Posterior vena cava (tissue), 2 donors: Measurements from ENCODE around the gene ATG5. TPM values are rescaled to one million over a fixed set of nuclear protein-coding genes. Genes with fewer than 3 reads are reported as not detected.

Experiments used
- DNase-seq: peaks from one replicate; pipeline ENCODE4 v3.0.0-alpha.2; 2020; ENCODE audit warnings: low spot score
- intact Hi-C, 2 donors: fragments of 100-400 bp; cut with DNase I; formaldehyde crosslinking; loops; one replicate each; pipeline versions ENCODE4 v1.14.1 to v1.14.2; 2022 to 2023
- total RNA-seq, 2 donors: library from RNA; stranded (reverse); fragmentation: NEBNext Ultra II Directional; extraction: Animal tissue kit (Norgen Biotek cat#: 25700); gene quantifications; one replicate each; pipeline ENCODE4 v1.2.1, GENCODE V29; 2021
- donor health status: DM: yes; HTN: yes; CAD: no.
- donor health status: DM: yes; HTN: yes; CAD: no.

ATG5 gene
- total RNA-seq, 2 donors from 2014 or later: 28.2 to 29.4 TPM

- DNase-seq: no peak
Observed at GRCh38 chr6:106318061-106318460, 7.5 kb downstream of the ATG5 start.

GRCh38 chr6:106316375-106316766 is 9.2 kb downstream of the ATG5 start:
- intact Hi-C loops: loop anchor here in 1 of 2 donors (10.0 kb wide), 1 partner anchor 832 kb away; no protein-coding TSS in a partner anchor
- no peak for DNase-seq

More at GRCh38 chr6:106318061-106318460, 7.5 kb downstream of the ATG5 start:
- intact Hi-C loops: loop anchor here in 1 of 2 donors (10.0 kb wide), 1 partner anchor 833 kb away; no protein-coding TSS in a partner anchor

- intact Hi-C loops: loop anchor here in 1 of 2 donors (10.0 kb wide), 1 partner anchor 831 kb away; no protein-coding TSS in a partner anchor
- no peak for DNase-seq
Observed at GRCh38 chr6:106315765-106316374, 9.7 kb downstream of the ATG5 start.

- intact Hi-C loops: loop anchor here (10.0 kb wide), 2 partner anchors 195 to 825 kb away; no protein-coding TSS in a partner anchor
- DNase-seq: no peak
Observed at GRCh38 chr6:106309766-106310373, 15.7 kb downstream of the ATG5 start.

- no peak for DNase-seq
- intact Hi-C loops: loop anchor here in 1 of 2 donors (10.0 kb wide), 1 partner anchor 194 kb away; no protein-coding TSS in a partner anchor
Observed at GRCh38 chr6:106308985-106309384, 16.6 kb downstream of the ATG5 start.

- intact Hi-C loops: loop anchor here in 1 of 2 donors (10.0 kb wide), 1 partner anchor 191 kb away; no protein-coding TSS in a partner anchor
- no peak for DNase-seq
Observed at GRCh38 chr6:106305740-106306139, 19.8 kb downstream of the ATG5 start.

- intact Hi-C loops: loop anchor here in 1 of 2 donors (10.0 kb wide), 1 partner anchor 186 kb away; no protein-coding TSS in a partner anchor
- no peak for DNase-seq
Observed at GRCh38 chr6:106300944-106301343, 24.6 kb downstream of the ATG5 start.

- intact Hi-C loops: loop anchor here in 1 of 2 donors (10.0 kb wide), 1 partner anchor 185 kb away; no protein-coding TSS in a partner anchor
- DNase-seq: no peak
Observed at GRCh38 chr6:106300020-106300780, 25.4 kb downstream of the ATG5 start.

GRCh38 chr6:106293116-106293515 is 32.4 kb downstream of the ATG5 start:
- DNase-seq: no peak

GRCh38 chr6:106290954-106291353 is 34.6 kb downstream of the ATG5 start:
- intact Hi-C loops: no loop called here
- DNase-seq: no peak

More at GRCh38 chr6:106293116-106293515, 32.4 kb downstream of the ATG5 start:
- intact Hi-C loops: no loop called here

GRCh38 chr6:106290032-106290431 is 35.5 kb downstream of the ATG5 start:
- intact Hi-C loops: no loop called here
- DNase-seq: no peak

- DNase-seq: no peak
- intact Hi-C loops: no loop called here
Observed at GRCh38 chr6:106287215-106287614, 38.3 kb downstream of the ATG5 start.

GRCh38 chr6:106286746-106287145 is 38.8 kb downstream of the ATG5 start:
- DNase-seq: no peak
- intact Hi-C loops: no loop called here

GRCh38 chr6:106283481-106283880 is 42.1 kb downstream of the ATG5 start:
- intact Hi-C loops: no loop called here
- no peak for DNase-seq

GRCh38 chr6:106281661-106282060 is 43.9 kb downstream of the ATG5 start:
- intact Hi-C loops: no loop called here
- DNase-seq: no peak

GRCh38 chr6:106281088-106281487 is 44.5 kb downstream of the ATG5 start:
- intact Hi-C loops: no loop called here
- DNase-seq: no peak

- no peak for DNase-seq
- intact Hi-C loops: no loop called here
Observed at GRCh38 chr6:106279179-106279578, 46.4 kb downstream of the ATG5 start.

- DNase-seq: no peak
- intact Hi-C loops: no loop called here
Observed at GRCh38 chr6:106275692-106276091, 49.9 kb downstream of the ATG5 start.

GRCh38 chr6:106273087-106273486 is 52.5 kb downstream of the ATG5 start:
- DNase-seq: no peak
- intact Hi-C loops: no loop called here

- intact Hi-C loops: no loop called here
- DNase-seq: no peak
Observed at GRCh38 chr6:106272287-106272686, 53.3 kb downstream of the ATG5 start.
